ENCODE data around the gene ZNF202. TPM values are rescaled to one million over a fixed set of nuclear protein-coding genes. Genes with fewer than 3 reads are reported as not detected.

ZNF202 gene
- total and polyA plus RNA-seq, 2 of the 13 experiments (the other 11 are each of a cell fraction or from before 2014, with no cell fraction given): 7.7 to 7.9 TPM

DNA sequence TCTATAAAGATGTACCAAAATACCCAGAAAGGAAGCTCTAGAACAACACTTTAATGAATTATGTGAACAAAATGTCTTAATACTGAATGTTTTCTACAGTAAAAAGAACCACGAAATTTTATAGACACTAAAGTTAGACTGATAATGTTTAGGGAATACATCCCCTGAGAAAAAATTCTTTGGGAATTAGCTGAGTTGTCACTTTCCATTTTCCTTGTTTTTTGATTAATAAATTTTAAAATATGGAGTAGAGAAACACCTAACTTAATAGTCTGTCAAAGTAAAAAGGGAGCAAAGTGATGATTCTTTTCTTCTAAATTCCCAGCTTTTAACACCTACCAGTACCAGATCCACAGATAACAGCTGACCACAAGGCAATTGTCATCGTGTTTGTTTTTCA is 64.0 kb downstream of the ZNF202 start:
- TF ChIP-seq KLF15 (CRISPR knock-in tag; IDR thresholded peaks at IDR 0.05; ENCODE audit: borderline replicate concordance) (no peak), ZFP41 (CRISPR knock-in tag; IDR thresholded peaks at IDR 0.05; ENCODE audit: borderline replicate concordance) (no peak), MAFK (conservative IDR thresholded peaks at IDR 0.05 in 1 of 2, IDR thresholded peaks at IDR 0.05 in 1 of 2; ENCODE audit: low read length in 2 of 2) (peak in 1 of 2 experiments; percentile 50; a peak in 2 of 4 replicates), REPIN1 (CRISPR knock-in tag; IDR thresholded peaks at IDR 0.05; ENCODE audit: borderline replicate concordance, low read depth) (no peak), TCF7L2 (IDR thresholded peaks at IDR 0.05; ENCODE audit: low read depth, low read length) (no peak)
- TF ChIP-seq, protein P1, sequence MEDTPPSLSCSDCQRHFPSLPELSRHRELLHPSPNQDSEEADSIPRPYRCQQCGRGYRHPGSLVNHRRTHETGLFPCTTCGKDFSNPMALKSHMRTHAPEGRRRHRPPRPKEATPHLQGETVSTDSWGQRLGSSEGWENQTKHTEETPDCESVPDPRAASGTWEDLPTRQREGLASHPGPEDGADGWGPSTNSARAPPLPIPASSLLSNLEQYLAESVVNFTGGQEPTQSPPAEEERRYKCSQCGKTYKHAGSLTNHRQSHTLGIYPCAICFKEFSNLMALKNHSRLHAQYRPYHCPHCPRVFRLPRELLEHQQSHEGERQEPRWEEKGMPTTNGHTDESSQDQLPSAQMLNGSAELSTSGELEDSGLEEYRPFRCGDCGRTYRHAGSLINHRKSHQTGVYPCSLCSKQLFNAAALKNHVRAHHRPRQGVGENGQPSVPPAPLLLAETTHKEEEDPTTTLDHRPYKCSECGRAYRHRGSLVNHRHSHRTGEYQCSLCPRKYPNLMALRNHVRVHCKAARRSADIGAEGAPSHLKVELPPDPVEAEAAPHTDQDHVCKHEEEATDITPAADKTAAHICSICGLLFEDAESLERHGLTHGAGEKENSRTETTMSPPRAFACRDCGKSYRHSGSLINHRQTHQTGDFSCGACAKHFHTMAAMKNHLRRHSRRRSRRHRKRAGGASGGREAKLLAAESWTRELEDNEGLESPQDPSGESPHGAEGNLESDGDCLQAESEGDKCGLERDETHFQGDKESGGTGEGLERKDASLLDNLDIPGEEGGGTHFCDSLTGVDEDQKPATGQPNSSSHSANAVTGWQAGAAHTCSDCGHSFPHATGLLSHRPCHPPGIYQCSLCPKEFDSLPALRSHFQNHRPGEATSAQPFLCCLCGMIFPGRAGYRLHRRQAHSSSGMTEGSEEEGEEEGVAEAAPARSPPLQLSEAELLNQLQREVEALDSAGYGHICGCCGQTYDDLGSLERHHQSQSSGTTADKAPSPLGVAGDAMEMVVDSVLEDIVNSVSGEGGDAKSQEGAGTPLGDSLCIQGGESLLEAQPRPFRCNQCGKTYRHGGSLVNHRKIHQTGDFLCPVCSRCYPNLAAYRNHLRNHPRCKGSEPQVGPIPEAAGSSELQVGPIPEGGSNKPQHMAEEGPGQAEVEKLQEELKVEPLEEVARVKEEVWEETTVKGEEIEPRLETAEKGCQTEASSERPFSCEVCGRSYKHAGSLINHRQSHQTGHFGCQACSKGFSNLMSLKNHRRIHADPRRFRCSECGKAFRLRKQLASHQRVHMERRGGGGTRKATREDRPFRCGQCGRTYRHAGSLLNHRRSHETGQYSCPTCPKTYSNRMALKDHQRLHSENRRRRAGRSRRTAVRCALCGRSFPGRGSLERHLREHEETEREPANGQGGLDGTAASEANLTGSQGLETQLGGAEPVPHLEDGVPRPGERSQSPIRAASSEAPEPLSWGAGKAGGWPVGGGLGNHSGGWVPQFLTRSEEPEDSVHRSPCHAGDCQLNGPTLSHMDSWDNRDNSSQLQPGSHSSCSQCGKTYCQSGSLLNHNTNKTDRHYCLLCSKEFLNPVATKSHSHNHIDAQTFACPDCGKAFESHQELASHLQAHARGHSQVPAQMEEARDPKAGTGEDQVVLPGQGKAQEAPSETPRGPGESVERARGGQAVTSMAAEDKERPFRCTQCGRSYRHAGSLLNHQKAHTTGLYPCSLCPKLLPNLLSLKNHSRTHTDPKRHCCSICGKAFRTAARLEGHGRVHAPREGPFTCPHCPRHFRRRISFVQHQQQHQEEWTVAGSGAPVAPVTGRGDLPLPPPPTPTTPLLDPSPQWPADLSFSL (CRISPR knock-in tag; IDR thresholded peaks at IDR 0.05): no peak
- no peaks in the 10 kb centered on the region for H3K4me1 ChIP-seq (ENCODE audit: insufficient read depth, low read length)

More for the DNA sequence above, 64.0 kb downstream of the ZNF202 start:
- no peak for DNase-seq (ENCODE audit: low spot score)
- Histone ChIP-seq H3K9ac (ENCODE audit: insufficient read depth, low read depth, low read length) (no peak overlapping the region), H3K9me3 (ENCODE audit: low read length) (no peaks in the 10 kb centered on the region), H3K79me2 (ENCODE audit: insufficient read depth, low read length) (no peaks in the 10 kb centered on the region), H3K27ac (ENCODE audit: extremely low read length, insufficient read depth, low read length) (no peak overlapping the region), H2AFZ (ENCODE audit: low read length) (no peak overlapping the region), H4K20me1 (ENCODE audit: insufficient read depth, low read length) (no peaks in the 10 kb centered on the region), H3K4me2 (ENCODE audit: low read depth, low read length) (no peak overlapping the region), H3K27me3 (ENCODE audit: control insufficient read depth in 1 of 2, insufficient read depth in 2 of 2, low read length in 2 of 2) (no peaks in the 10 kb centered on the region), H3K4me3 (replicated peaks in 1 of 3; ENCODE audit: insufficient read depth in 1 of 3, low read depth in 2 of 3, low read length in 3 of 3) (no peak overlapping the region), H3K36me3 (replicated peaks in 1 of 2; ENCODE audit: control insufficient read depth in 1 of 2, insufficient read depth in 2 of 2, low read length in 2 of 2) (no peaks in the 10 kb centered on the region)
- no peak for ATAC-seq
- intact Hi-C loops (cut with micrococcal nuclease; ENCODE audit: unreplicated experiment) (no loop called here), in situ Hi-C loops (cut with HindIII; ENCODE audit: extremely low pct_ligation_motif_present, low pct_unique_long_range_greater_than_20kb) (no loop called here)
- BruUV-seq (replicated peaks): no TSS peak
- 0% methylated on average over 2 of the region's 2 CpGs for WGBS (ENCODE audit: low lambda C conversion rate)
- ChIA-PET CTCF (ENCODE audit: low intra/inter-chr PET ratio, low total read pairs) (no interaction called here), POLR2A (no interaction called here)
- no peak for FAIRE-seq
